H9 (cell line): ENCODE measurements around the gene TEX10. TPM values are rescaled to one million over a fixed set of nuclear protein-coding genes. Genes with fewer than 3 reads are reported as not detected.

Experiments used
- DNase-seq: peaks from one replicate; pipeline ENCODE4 v3.0.0-alpha.2; 2017
- H2AFZ ChIP-seq: one replicate; pipeline ENCODE4 v1.6.1; 2013; ENCODE audit warnings: mild to moderate bottlenecking, low read length, control low read depth, moderate library complexity
- H2AK5ac ChIP-seq: 2 replicates; pipeline ENCODE4 v1.6.1; 2013; ENCODE audit warnings: low read length, control low read depth, mixed read lengths; ENCODE audit not compliant: insufficient read length
- H2BK120ac ChIP-seq: one replicate; pipeline ENCODE4 v1.6.1; 2013; ENCODE audit warnings: low read depth, mild to moderate bottlenecking, low read length, control low read depth, inconsistent platforms; ENCODE audit not compliant: poor library complexity, severe bottlenecking
- H2BK12ac ChIP-seq: 2 replicates; pipeline ENCODE4 v1.6.1; 2013; ENCODE audit warnings: low read length, control low read depth, mixed read lengths, low read depth; ENCODE audit not compliant: insufficient read length
- H2BK15ac ChIP-seq: 2 replicates; pipeline ENCODE4 v1.6.1; 2013; ENCODE audit warnings: low read depth, low read length, control low read depth
- H2BK20ac ChIP-seq: one replicate; pipeline ENCODE4 v1.6.1; 2013; ENCODE audit warnings: low read depth, mild to moderate bottlenecking, low read length, control low read depth, inconsistent platforms; ENCODE audit not compliant: poor library complexity, severe bottlenecking
- H2BK5ac ChIP-seq: 2 replicates; pipeline ENCODE4 v1.6.1; 2013; ENCODE audit warnings: low read length, control low read depth, mixed read lengths; ENCODE audit not compliant: insufficient read length
- H3K14ac ChIP-seq: 2 replicates; pipeline ENCODE4 v1.6.1; 2013; ENCODE audit warnings: low read length, control low read depth; ENCODE audit not compliant: insufficient read depth
- H3K18ac ChIP-seq: 2 replicates; pipeline ENCODE4 v1.6.1; 2013; ENCODE audit warnings: low read depth, mild to moderate bottlenecking, mixed read lengths, low read length, control low read depth; ENCODE audit not compliant: insufficient read length
- H3K23ac ChIP-seq: 2 replicates; pipeline ENCODE4 v1.6.1; 2013; ENCODE audit warnings: low read length, control low read depth, mixed read lengths, low read depth; ENCODE audit not compliant: insufficient read length
- H3K23me2 ChIP-seq: 2 replicates; pipeline ENCODE4 v1.6.1; 2013; ENCODE audit warnings: low read depth, mild to moderate bottlenecking, mixed read lengths, low read length, control low read depth; ENCODE audit not compliant: insufficient read length, poor library complexity, severe bottlenecking
- H3K27ac ChIP-seq: 2 replicates; pipeline ENCODE4 v1.5.1; 2013; ENCODE audit warnings: low read length, control low read depth, mixed read lengths, low read depth; ENCODE audit not compliant: insufficient read length
- H3K27me3 ChIP-seq: 2 replicates; pipeline ENCODE4 v1.6.1; 2013; ENCODE audit warnings: low read length, control low read depth, inconsistent platforms; ENCODE audit not compliant: insufficient read depth
- H3K4ac ChIP-seq: 2 replicates; pipeline ENCODE4 v1.6.1; 2013; ENCODE audit warnings: low read depth, mild to moderate bottlenecking, control low read depth, inconsistent platforms, low read length, moderate library complexity
- H3K4me1 ChIP-seq: 2 replicates; pipeline ENCODE4 v1.6.1; 2013; ENCODE audit warnings: low read length, control low read depth, inconsistent platforms; ENCODE audit not compliant: insufficient read depth
- H3K4me2 ChIP-seq: 2 replicates; pipeline ENCODE4 v1.6.1; 2013; ENCODE audit warnings: low read length, control low read depth, mixed read lengths; ENCODE audit not compliant: insufficient read length, insufficient read depth
- H3K56ac ChIP-seq: 2 replicates; pipeline ENCODE4 v1.6.1; 2013; ENCODE audit warnings: low read depth, mild to moderate bottlenecking, mixed read lengths, low read length, control low read depth; ENCODE audit not compliant: insufficient read length
- H3K79me1 ChIP-seq: 2 replicates; pipeline ENCODE4 v1.6.1; 2013; ENCODE audit warnings: low read depth, mild to moderate bottlenecking, moderate library complexity, low read length, control low read depth, inconsistent platforms; ENCODE audit not compliant: insufficient read depth, poor library complexity, severe bottlenecking
- H3K79me2 ChIP-seq: 2 replicates; pipeline ENCODE4 v1.6.1; 2013; ENCODE audit warnings: low read length, control low read depth, inconsistent platforms; ENCODE audit not compliant: insufficient read depth
- H3K9ac ChIP-seq: 2 replicates; pipeline ENCODE4 v1.6.1; 2013; ENCODE audit warnings: low read length, control low read depth, mixed read lengths; ENCODE audit not compliant: insufficient read length; ENCODE audit errors: extremely low read depth
- H3K9me3 ChIP-seq: one replicate; pipeline ENCODE4 v1.6.1; 2013; ENCODE audit warnings: low read depth, low read length, inconsistent platforms; ENCODE audit not compliant: control insufficient read depth
- H3T11ph ChIP-seq: one replicate; pipeline ENCODE4 v1.6.1; 2013; ENCODE audit warnings: mild to moderate bottlenecking, low read length, control low read depth, inconsistent platforms
- H4K20me1 ChIP-seq: one replicate; pipeline ENCODE4 v1.6.1; 2013; ENCODE audit not compliant: control insufficient read depth, insufficient read length, insufficient read depth
- H4K5ac ChIP-seq: 2 replicates; pipeline ENCODE4 v1.6.1; 2013; ENCODE audit warnings: low read depth, mild to moderate bottlenecking, mixed read lengths, low read length, control low read depth; ENCODE audit not compliant: insufficient read length
- H4K8ac ChIP-seq: replicated peaks from 2 replicates; pipeline ENCODE4 v1.6.1; 2013; ENCODE audit warnings: low read length, control low read depth, mixed read lengths, low read depth; ENCODE audit not compliant: insufficient read length
- H4K91ac ChIP-seq: 2 replicates; pipeline ENCODE4 v1.6.1; 2013; ENCODE audit warnings: low read depth, mild to moderate bottlenecking, moderate library complexity, mixed read lengths, low read length, control low read depth; ENCODE audit not compliant: insufficient read length
- H3K27ac Mint-ChIP-seq, 3 experiments: 2 replicates in 2 of 3; 3 replicates in 1 of 3; pipeline ENCODE4 v1.8.0; 2020 to 2021; ENCODE audit warnings: mixed read lengths in 3 of 3, mild to moderate bottlenecking in 1 of 3, moderate library complexity in 1 of 3
- H3K27me3 Mint-ChIP-seq: 2 replicates; pipeline ENCODE4 v1.8.0; 2021; ENCODE audit warnings: low read depth, mild to moderate bottlenecking, moderate library complexity, mixed read lengths
- H3K36me3 Mint-ChIP-seq, 3 experiments: 2 replicates in 2 of 3; 3 replicates in 1 of 3; pipeline ENCODE4 v1.8.0; 2020 to 2021; ENCODE audit warnings: low read depth in 3 of 3, mixed read lengths in 3 of 3; ENCODE audit not compliant: insufficient read depth in 1 of 3
- H3K4me1 Mint-ChIP-seq, 2 experiments: 2 replicates each; pipeline ENCODE4 v1.8.0; 2020; ENCODE audit warnings: mixed read lengths in 2 of 2
- H3K4me3 Mint-ChIP-seq, 2 experiments: 2 replicates in 1 of 2; 3 replicates in 1 of 2; pipeline ENCODE4 v1.8.0; 2020 to 2021; ENCODE audit warnings: mild to moderate bottlenecking in 2 of 2, mixed read lengths in 2 of 2, moderate library complexity in 1 of 2
- H3K9me3 Mint-ChIP-seq, 2 experiments: 2 replicates in 1 of 2; 3 replicates in 1 of 2; pipeline ENCODE4 v1.8.0; 2020; ENCODE audit warnings: mild to moderate bottlenecking in 2 of 2, mixed read lengths in 2 of 2, moderate library complexity in 1 of 2
- CTCF ChIP-seq: fragments of 200-600 bp; sonication (generic); conservative IDR thresholded peaks from 3 replicates; pipeline ENCODE4 v1.8.0; 2021; ENCODE audit warnings: antibody characterized with exemption, mild to moderate bottlenecking
- WGBS: extraction: QIAGEN DNeasy Blood & Tissue Kit; methylation state at CpG from one replicate; pipeline ENCODE4 v1.1.7; 2013; ENCODE audit warnings: missing lambda C conversion rate, low lambda C conversion rate, mixed read lengths; ENCODE audit not compliant: insufficient read length; ENCODE audit errors: extremely low coverage; 5-methylcytosine and 5-hydroxymethylcytosine counted together
- total RNA-seq: library from RNA; stranded (reverse); gene quantifications from 2 replicates; pipeline ENCODE4 v1.2.1, GENCODE V29; 2021

TEX10 gene
- total RNA-seq, 1 experiment from 2014 or later, result 70.8 TPM

- Histone ChIP-seq H3K14ac (no peak overlapping the region), H2BK15ac (no peak overlapping the region), H3T11ph (no peak overlapping the region), H3K4me1 (no peaks in the 10 kb centered on the region), H4K8ac (no peak overlapping the region), H3K4ac (no peak overlapping the region), H3K9ac (no peak overlapping the region), H2BK5ac (no peak overlapping the region), H2AK5ac (no peak overlapping the region), H3K4me2 (no peak overlapping the region), H3K23me2 (no peaks in the 10 kb centered on the region), H3K18ac (no peak overlapping the region), H2BK12ac (no peak overlapping the region), H2AFZ (no peak overlapping the region), H2BK20ac (no peak overlapping the region), H3K79me2 (no peaks in the 10 kb centered on the region), H3K27me3 (no peaks in the 10 kb centered on the region), H3K79me1 (no peaks in the 10 kb centered on the region), H3K23ac (no peak overlapping the region), H4K5ac (no peak overlapping the region), H3K9me3 (no peaks in the 10 kb centered on the region), H2BK120ac (no peak overlapping the region), H3K56ac (no peak overlapping the region), H4K20me1 (no peaks in the 10 kb centered on the region), H3K27ac (no peak overlapping the region), H4K91ac (no peak overlapping the region)
- no CpG with 5 or more reads among the region's 5 CpGs for WGBS
- peak overlapping the region in 1 of 3 experiments; percentile 79; a peak in 1 of 7 replicates for H3K27ac Mint-ChIP-seq
- H3K27me3 Mint-ChIP-seq, result no peaks in the 10 kb centered on the region
- no peaks in the 10 kb centered on the region for H3K4me1 Mint-ChIP-seq
- peaks cover 0 to 6% (median 0%) of the 10 kb centered on the region in 3 experiments; a peak in 4 of 7 replicates for H3K36me3 Mint-ChIP-seq
- no peak for TF ChIP-seq CTCF
- H3K9me3 Mint-ChIP-seq, result no peaks in the 10 kb centered on the region
- no peak overlapping the region for H3K4me3 Mint-ChIP-seq
- no peak for DNase-seq
Observed at GRCh38 chr9:100277166-100277979, 75.4 kb downstream of the TEX10 start.
